H9 (cell line): ENCODE results near the gene ABCA13. TPM values are rescaled to one million over a fixed set of nuclear protein-coding genes. Genes with fewer than 3 reads are reported as not detected.

Experiments
- DNase-seq: peaks from one replicate; pipeline ENCODE4 v3.0.0-alpha.2; 2017
- H2AFZ ChIP-seq: one replicate; pipeline ENCODE4 v1.6.1; 2013; ENCODE audit warnings: mild to moderate bottlenecking, low read length, control low read depth, moderate library complexity
- H2AK5ac ChIP-seq: 2 replicates; pipeline ENCODE4 v1.6.1; 2013; ENCODE audit warnings: low read length, control low read depth, mixed read lengths; ENCODE audit not compliant: insufficient read length
- H2BK120ac ChIP-seq: one replicate; pipeline ENCODE4 v1.6.1; 2013; ENCODE audit warnings: low read depth, mild to moderate bottlenecking, low read length, control low read depth, inconsistent platforms; ENCODE audit not compliant: poor library complexity, severe bottlenecking
- H2BK12ac ChIP-seq: 2 replicates; pipeline ENCODE4 v1.6.1; 2013; ENCODE audit warnings: low read length, control low read depth, mixed read lengths, low read depth; ENCODE audit not compliant: insufficient read length
- H2BK15ac ChIP-seq: 2 replicates; pipeline ENCODE4 v1.6.1; 2013; ENCODE audit warnings: low read depth, low read length, control low read depth
- H2BK20ac ChIP-seq: one replicate; pipeline ENCODE4 v1.6.1; 2013; ENCODE audit warnings: low read depth, mild to moderate bottlenecking, low read length, control low read depth, inconsistent platforms; ENCODE audit not compliant: poor library complexity, severe bottlenecking
- H2BK5ac ChIP-seq: 2 replicates; pipeline ENCODE4 v1.6.1; 2013; ENCODE audit warnings: low read length, control low read depth, mixed read lengths; ENCODE audit not compliant: insufficient read length
- H3K14ac ChIP-seq: 2 replicates; pipeline ENCODE4 v1.6.1; 2013; ENCODE audit warnings: low read length, control low read depth; ENCODE audit not compliant: insufficient read depth
- H3K18ac ChIP-seq: 2 replicates; pipeline ENCODE4 v1.6.1; 2013; ENCODE audit warnings: low read depth, mild to moderate bottlenecking, mixed read lengths, low read length, control low read depth; ENCODE audit not compliant: insufficient read length
- H3K23ac ChIP-seq: 2 replicates; pipeline ENCODE4 v1.6.1; 2013; ENCODE audit warnings: low read length, control low read depth, mixed read lengths, low read depth; ENCODE audit not compliant: insufficient read length
- H3K23me2 ChIP-seq: 2 replicates; pipeline ENCODE4 v1.6.1; 2013; ENCODE audit warnings: low read depth, mild to moderate bottlenecking, mixed read lengths, low read length, control low read depth; ENCODE audit not compliant: insufficient read length, poor library complexity, severe bottlenecking
- H3K27ac ChIP-seq: 2 replicates; pipeline ENCODE4 v1.5.1; 2013; ENCODE audit warnings: low read length, control low read depth, mixed read lengths, low read depth; ENCODE audit not compliant: insufficient read length
- H3K27me3 ChIP-seq: 2 replicates; pipeline ENCODE4 v1.6.1; 2013; ENCODE audit warnings: low read length, control low read depth, inconsistent platforms; ENCODE audit not compliant: insufficient read depth
- H3K4ac ChIP-seq: 2 replicates; pipeline ENCODE4 v1.6.1; 2013; ENCODE audit warnings: low read depth, mild to moderate bottlenecking, control low read depth, inconsistent platforms, low read length, moderate library complexity
- H3K4me1 ChIP-seq: 2 replicates; pipeline ENCODE4 v1.6.1; 2013; ENCODE audit warnings: low read length, control low read depth, inconsistent platforms; ENCODE audit not compliant: insufficient read depth
- H3K4me2 ChIP-seq: 2 replicates; pipeline ENCODE4 v1.6.1; 2013; ENCODE audit warnings: low read length, control low read depth, mixed read lengths; ENCODE audit not compliant: insufficient read length, insufficient read depth
- H3K56ac ChIP-seq: 2 replicates; pipeline ENCODE4 v1.6.1; 2013; ENCODE audit warnings: low read depth, mild to moderate bottlenecking, mixed read lengths, low read length, control low read depth; ENCODE audit not compliant: insufficient read length
- H3K79me1 ChIP-seq: 2 replicates; pipeline ENCODE4 v1.6.1; 2013; ENCODE audit warnings: low read depth, mild to moderate bottlenecking, moderate library complexity, low read length, control low read depth, inconsistent platforms; ENCODE audit not compliant: insufficient read depth, poor library complexity, severe bottlenecking
- H3K79me2 ChIP-seq: 2 replicates; pipeline ENCODE4 v1.6.1; 2013; ENCODE audit warnings: low read length, control low read depth, inconsistent platforms; ENCODE audit not compliant: insufficient read depth
- H3K9ac ChIP-seq: 2 replicates; pipeline ENCODE4 v1.6.1; 2013; ENCODE audit warnings: low read length, control low read depth, mixed read lengths; ENCODE audit not compliant: insufficient read length; ENCODE audit errors: extremely low read depth
- H3K9me3 ChIP-seq: one replicate; pipeline ENCODE4 v1.6.1; 2013; ENCODE audit warnings: low read depth, low read length, inconsistent platforms; ENCODE audit not compliant: control insufficient read depth
- H3T11ph ChIP-seq: one replicate; pipeline ENCODE4 v1.6.1; 2013; ENCODE audit warnings: mild to moderate bottlenecking, low read length, control low read depth, inconsistent platforms
- H4K20me1 ChIP-seq: one replicate; pipeline ENCODE4 v1.6.1; 2013; ENCODE audit not compliant: control insufficient read depth, insufficient read length, insufficient read depth
- H4K5ac ChIP-seq: 2 replicates; pipeline ENCODE4 v1.6.1; 2013; ENCODE audit warnings: low read depth, mild to moderate bottlenecking, mixed read lengths, low read length, control low read depth; ENCODE audit not compliant: insufficient read length
- H4K8ac ChIP-seq: replicated peaks from 2 replicates; pipeline ENCODE4 v1.6.1; 2013; ENCODE audit warnings: low read length, control low read depth, mixed read lengths, low read depth; ENCODE audit not compliant: insufficient read length
- H4K91ac ChIP-seq: 2 replicates; pipeline ENCODE4 v1.6.1; 2013; ENCODE audit warnings: low read depth, mild to moderate bottlenecking, moderate library complexity, mixed read lengths, low read length, control low read depth; ENCODE audit not compliant: insufficient read length
- H3K27ac Mint-ChIP-seq, 3 experiments: 2 replicates in 2 of 3; 3 replicates in 1 of 3; pipeline ENCODE4 v1.8.0; 2020 to 2021; ENCODE audit warnings: mixed read lengths in 3 of 3, mild to moderate bottlenecking in 1 of 3, moderate library complexity in 1 of 3
- H3K27me3 Mint-ChIP-seq: 2 replicates; pipeline ENCODE4 v1.8.0; 2021; ENCODE audit warnings: low read depth, mild to moderate bottlenecking, moderate library complexity, mixed read lengths
- H3K36me3 Mint-ChIP-seq, 3 experiments: 2 replicates in 2 of 3; 3 replicates in 1 of 3; pipeline ENCODE4 v1.8.0; 2020 to 2021; ENCODE audit warnings: low read depth in 3 of 3, mixed read lengths in 3 of 3; ENCODE audit not compliant: insufficient read depth in 1 of 3
- H3K4me1 Mint-ChIP-seq, 2 experiments: 2 replicates each; pipeline ENCODE4 v1.8.0; 2020; ENCODE audit warnings: mixed read lengths in 2 of 2
- H3K4me3 Mint-ChIP-seq, 2 experiments: 2 replicates in 1 of 2; 3 replicates in 1 of 2; pipeline ENCODE4 v1.8.0; 2020 to 2021; ENCODE audit warnings: mild to moderate bottlenecking in 2 of 2, mixed read lengths in 2 of 2, moderate library complexity in 1 of 2
- H3K9me3 Mint-ChIP-seq, 2 experiments: 2 replicates in 1 of 2; 3 replicates in 1 of 2; pipeline ENCODE4 v1.8.0; 2020; ENCODE audit warnings: mild to moderate bottlenecking in 2 of 2, mixed read lengths in 2 of 2, moderate library complexity in 1 of 2
- CTCF ChIP-seq: fragments of 200-600 bp; sonication (generic); conservative IDR thresholded peaks from 3 replicates; pipeline ENCODE4 v1.8.0; 2021; ENCODE audit warnings: antibody characterized with exemption, mild to moderate bottlenecking
- total RNA-seq: library from RNA; stranded (reverse); gene quantifications from 2 replicates; pipeline ENCODE4 v1.2.1, GENCODE V29; 2021

The ABCA13 gene
- total RNA-seq, 1 experiment from 2014 or later = 0.11 TPM

- Mint-ChIP-seq H3K4me1 (peaks cover 20 to 21% of the 10 kb centered on the region in 2 experiments), H3K4me3 (no peak overlapping the region), H3K27me3 (peaks cover 11% of the 10 kb centered on the region), H3K27ac (no peak overlapping the region), H3K36me3 (peaks cover 2 to 8% (median 2%) of the 10 kb centered on the region in 3 experiments; a peak in 4 of 7 replicates), H3K9me3 (peaks cover 7 to 12% of the 10 kb centered on the region in 2 experiments; a peak in 4 of 5 replicates)
- H3K4ac ChIP-seq = no peak overlapping the region
- H3K56ac ChIP-seq = no peak overlapping the region
- no peak overlapping the region for H2AFZ ChIP-seq
- no peak overlapping the region for H3T11ph ChIP-seq
- no peaks in the 10 kb centered on the region for H3K23me2 ChIP-seq
- H3K4me1 ChIP-seq = no peaks in the 10 kb centered on the region
- no peak for TF ChIP-seq CTCF
- no peak overlapping the region for H4K5ac ChIP-seq
- H4K91ac ChIP-seq = no peak overlapping the region
- H3K9me3 ChIP-seq = peaks cover 9% of the 10 kb centered on the region
- H2BK120ac ChIP-seq = no peak overlapping the region
- H3K18ac ChIP-seq = no peak overlapping the region
- no peak overlapping the region for H3K9ac ChIP-seq
- no peak overlapping the region for H2AK5ac ChIP-seq
- no peak overlapping the region for H3K4me2 ChIP-seq
- H3K79me1 ChIP-seq = no peaks in the 10 kb centered on the region
- no peak overlapping the region for H4K8ac ChIP-seq
- no peak overlapping the region for H3K14ac ChIP-seq
- H3K23ac ChIP-seq = no peak overlapping the region
- H2BK15ac ChIP-seq = no peak overlapping the region
- no peaks in the 10 kb centered on the region for H3K79me2 ChIP-seq
- H2BK5ac ChIP-seq = no peak overlapping the region
- H2BK12ac ChIP-seq = no peak overlapping the region
- no peaks in the 10 kb centered on the region; the same call in 1 of the 2 replicates for H3K27me3 ChIP-seq
- no peak overlapping the region for H2BK20ac ChIP-seq
- H3K27ac ChIP-seq = no peak overlapping the region
- DNase-seq = no peak
- no peaks in the 10 kb centered on the region for H4K20me1 ChIP-seq
These were observed 2.1 kb downstream of the ABCA13 start for GRCh38 chr7:48173313-48173712.
